ENCODE results near the gene LRCOL1. TPM values are rescaled to one million over a fixed set of nuclear protein-coding genes. Genes with fewer than 3 reads are reported as not detected.

Gene LRCOL1
- total RNA-seq, 1 donor from 2014 or later: not detected

DNA sequence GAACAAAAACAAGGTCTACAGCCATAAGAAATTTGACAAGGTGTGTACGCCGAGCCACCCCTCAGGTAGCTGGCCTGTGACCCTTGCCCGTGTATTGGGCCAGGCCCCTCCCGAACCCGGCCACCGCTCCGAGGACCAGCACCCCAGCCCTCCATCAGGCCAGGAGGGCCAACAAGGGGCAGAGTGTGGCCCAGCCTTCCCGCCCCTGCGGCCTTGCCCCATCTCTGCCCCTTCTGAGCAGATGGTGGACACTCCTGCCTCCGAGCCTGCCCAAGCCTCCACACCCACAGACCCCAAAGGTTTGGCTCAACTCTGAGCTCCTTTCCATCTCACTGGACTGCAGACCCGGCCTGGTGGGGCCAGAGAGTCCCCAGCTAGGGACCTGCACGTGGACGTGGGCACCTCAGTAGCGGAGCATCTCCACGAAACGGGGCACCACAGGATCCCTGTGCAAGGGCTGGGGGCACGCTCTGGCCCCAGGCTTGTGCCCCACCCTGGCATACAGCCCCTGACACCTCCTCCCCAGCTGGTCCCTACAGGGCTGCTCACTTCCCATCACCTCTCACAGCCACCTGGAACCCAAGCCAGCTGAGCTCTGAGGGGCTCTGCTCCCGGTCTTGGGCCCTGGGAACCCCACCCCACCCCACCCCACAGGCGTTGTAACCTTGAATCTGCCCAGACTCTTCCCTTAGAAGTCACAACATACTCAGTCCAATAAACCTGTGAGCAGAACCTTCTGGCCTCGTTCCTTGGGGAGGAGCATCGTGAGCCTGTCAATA, 11.5 kb upstream of the LRCOL1 start:
- DNase-seq (ENCODE audit: missing footprints) (no peak), ATAC-seq (no peak)
- intact Hi-C loops (cut with DNase I): no loop called here

DNA sequence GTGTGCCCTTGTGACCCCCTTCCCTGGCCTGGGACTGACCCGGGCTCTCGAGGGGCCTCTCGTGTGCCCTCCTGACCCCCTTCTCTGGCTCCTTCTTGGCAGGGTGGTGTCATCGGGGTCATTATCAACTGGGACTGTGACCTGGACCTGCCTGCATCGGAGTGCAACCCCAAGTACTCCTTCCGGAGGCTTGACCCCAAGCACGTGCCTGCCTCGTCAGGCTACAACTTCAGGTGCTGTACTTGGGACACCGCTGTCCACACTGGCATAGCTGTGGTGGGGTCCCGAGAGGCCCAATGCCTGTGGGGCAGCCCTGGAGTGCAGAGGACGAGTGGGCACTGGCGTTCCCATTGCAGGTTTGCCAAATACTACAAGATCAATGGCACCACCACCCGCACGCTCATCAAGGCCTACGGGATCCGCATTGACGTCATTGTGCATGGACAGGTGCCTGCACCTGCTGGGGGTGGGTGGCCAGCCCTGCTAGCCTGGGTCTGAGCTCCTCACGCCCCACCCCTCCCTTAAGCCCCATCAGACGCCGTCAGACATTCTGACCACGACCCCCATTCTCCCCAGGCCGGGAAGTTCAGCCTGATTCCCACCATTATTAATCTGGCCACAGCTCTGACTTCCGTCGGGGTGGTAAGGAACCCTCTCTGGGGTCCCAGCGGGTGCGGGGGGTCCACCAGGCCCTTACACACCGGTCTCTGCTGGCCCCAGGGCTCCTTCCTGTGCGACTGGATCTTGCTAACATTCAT, 10.7 kb upstream of the LRCOL1 start:
- intact Hi-C loops (cut with DNase I): no loop called here
- DNase-seq (ENCODE audit: missing footprints) (no peak), ATAC-seq (no peak)

DNA sequence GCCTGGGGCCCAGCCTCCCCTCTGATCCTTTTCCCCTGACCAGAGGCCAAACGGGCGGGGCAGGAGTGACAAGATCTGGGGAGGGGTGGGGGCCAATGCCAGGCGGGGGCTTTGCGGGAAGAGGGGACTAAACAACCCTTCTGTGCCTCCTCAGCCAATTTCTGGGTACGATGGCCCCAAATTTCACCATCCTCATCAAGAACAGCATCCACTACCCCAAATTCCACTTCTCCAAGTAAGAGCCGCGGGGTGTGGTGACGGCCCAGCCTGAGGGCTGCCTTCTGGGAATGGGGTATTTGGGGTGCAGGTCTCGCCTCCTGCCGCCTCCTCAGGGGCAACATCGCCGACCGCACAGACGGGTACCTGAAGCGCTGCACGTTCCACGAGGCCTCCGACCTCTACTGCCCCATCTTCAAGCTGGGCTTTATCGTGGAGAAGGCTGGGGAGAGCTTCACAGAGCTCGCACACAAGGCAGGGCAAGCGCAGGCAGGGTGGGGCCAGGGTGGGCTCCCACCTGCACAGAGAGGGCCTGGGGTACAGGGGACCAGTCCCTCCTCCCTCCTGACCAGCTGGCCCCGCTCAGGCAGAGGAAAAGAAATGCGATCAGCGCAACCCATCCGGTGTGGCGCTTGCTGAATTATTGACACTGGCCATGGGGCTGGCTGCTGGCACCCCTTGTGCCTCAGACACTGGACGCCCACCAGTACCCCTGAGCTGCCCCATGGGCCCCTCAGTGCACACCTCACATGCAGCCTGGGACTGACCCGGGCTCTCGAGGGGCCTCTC, 9.9 kb upstream of the LRCOL1 start:
- DNase-seq (ENCODE audit: missing footprints) (no peak), ATAC-seq (no peak)
- intact Hi-C loops (cut with DNase I): no loop called here

DNA sequence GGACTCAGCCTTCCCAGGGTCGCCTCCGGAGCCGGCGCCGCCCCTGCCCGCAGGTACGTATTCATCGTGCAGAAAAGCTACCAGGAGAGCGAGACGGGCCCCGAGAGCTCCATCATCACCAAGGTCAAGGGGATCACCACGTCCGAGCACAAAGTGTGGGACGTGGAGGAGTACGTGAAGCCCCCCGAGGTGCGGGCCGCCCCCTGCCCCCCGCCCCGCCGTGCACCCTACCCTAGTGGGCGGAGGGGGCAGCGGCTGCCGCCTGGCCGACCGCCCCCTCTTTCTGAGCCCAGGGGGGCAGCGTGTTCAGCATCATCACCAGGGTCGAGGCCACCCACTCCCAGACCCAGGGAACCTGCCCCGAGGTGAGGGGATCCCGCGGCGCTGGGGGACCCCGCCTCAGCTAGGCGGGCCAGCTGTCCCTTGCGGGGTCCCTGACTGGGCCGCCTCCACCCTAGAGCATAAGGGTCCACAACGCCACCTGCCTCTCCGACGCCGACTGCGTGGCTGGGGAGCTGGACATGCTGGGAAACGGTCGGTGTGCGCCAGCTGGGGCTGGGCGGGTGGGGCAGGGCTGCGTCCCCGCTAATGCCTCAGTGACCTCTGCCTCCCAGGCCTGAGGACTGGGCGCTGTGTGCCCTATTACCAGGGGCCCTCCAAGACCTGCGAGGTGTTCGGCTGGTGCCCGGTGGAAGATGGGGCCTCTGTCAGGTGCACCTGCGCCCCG, 9.2 kb upstream of the LRCOL1 start:
- intact Hi-C loops (cut with DNase I): loop anchor here (10.0 kb wide), 1 partner anchor 465 kb away; no protein-coding TSS in a partner anchor
- DNase-seq (ENCODE audit: missing footprints) (no peak), ATAC-seq (no peak)

DNA sequence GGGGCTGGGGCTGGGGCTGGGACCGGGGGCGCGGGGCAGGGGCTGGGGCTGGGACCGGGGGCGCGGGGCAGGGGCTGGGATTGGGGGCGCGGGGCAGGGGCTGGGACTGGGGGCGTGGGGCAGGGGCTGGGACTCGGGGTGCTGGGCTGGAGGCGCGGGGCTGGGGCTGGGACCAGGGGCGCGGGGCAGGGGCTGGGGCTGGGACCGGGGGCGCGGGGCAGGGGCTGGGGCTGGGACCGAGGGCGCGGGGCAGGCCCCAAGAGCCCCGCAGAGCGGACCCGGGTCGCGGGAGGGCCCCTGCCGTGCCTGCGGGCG, 8.6 kb upstream of the LRCOL1 start:
- intact Hi-C loops (cut with DNase I): loop anchor here (10.0 kb wide), 1 partner anchor 464 kb away; no protein-coding TSS in a partner anchor
- ATAC-seq (no peak), DNase-seq (ENCODE audit: missing footprints) (no peak)

DNA sequence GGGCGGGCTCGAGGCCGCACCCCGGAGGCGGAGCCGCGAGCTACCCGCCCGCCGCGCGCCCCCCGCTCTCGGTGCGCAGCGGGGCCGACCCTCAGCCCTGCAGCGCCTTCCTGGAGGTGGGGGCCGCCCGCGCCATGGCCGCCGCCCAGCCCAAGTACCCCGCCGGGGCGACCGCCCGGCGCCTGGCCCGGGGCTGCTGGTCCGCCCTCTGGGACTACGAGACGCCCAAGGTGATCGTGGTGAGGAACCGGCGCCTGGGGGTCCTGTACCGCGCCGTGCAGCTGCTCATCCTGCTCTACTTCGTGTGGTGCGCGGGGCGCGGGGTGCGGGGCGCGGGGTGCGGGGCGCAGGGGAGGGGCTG, 8.3 kb upstream of the LRCOL1 start, which contains the start of gene P2RX2:
TSS of gene P2RX2 (plus strand) at position 94 of the 361 bp plus-strand sequence. CDS start at position 135, 41 bp downstream.
- DNase-seq (ENCODE audit: missing footprints) (no peak), ATAC-seq (no peak)
- intact Hi-C loops (cut with DNase I): loop anchor here (10.0 kb wide), 1 partner anchor 464 kb away; no protein-coding TSS in a partner anchor

DNA sequence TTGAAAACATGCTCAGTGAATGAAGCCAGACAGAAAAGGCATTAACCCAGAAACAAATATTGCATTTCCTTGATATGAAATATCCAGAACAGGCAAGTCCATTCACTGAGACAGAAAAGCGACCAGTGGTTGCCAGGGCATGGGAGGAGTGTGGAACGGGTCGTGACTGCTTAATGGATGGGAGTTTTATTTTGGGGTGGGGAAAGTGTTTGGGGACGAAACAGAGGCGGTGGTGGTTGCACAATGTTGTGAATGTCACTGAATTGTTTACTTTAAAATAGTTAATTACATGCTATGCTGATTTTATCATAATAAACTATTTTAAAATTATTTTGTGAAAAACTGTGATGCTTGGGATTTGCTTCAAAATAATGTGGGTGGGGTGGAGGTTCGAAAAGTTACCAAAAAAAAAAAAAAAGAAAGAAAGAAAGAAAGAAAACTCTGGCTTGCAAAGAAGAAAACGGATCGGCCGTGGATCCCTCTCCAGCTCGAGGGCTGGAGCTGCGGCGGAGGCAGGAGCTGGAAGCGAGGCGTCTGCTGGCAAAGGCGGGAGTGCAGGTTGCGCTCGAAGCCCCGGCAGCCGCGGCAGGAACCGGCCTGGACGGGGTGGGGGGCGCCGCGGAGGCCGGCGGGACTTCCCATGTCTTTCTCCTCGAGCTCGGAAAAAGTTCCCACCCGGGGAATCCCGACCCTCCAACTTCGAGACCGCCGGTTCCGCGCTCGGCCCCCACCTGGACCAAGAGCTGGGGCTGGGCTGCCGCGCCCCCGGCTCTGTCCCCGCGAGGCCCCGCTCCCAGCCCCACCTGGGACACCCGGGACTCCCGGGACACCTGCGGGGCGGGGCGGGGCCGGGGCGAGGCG, 7.7 kb upstream of the LRCOL1 start:
- intact Hi-C loops (cut with DNase I): loop anchor here (10.0 kb wide), 1 partner anchor 463 kb away; no protein-coding TSS in a partner anchor
- DNase-seq (ENCODE audit: missing footprints): no peak
- ATAC-seq: no peak

DNA sequence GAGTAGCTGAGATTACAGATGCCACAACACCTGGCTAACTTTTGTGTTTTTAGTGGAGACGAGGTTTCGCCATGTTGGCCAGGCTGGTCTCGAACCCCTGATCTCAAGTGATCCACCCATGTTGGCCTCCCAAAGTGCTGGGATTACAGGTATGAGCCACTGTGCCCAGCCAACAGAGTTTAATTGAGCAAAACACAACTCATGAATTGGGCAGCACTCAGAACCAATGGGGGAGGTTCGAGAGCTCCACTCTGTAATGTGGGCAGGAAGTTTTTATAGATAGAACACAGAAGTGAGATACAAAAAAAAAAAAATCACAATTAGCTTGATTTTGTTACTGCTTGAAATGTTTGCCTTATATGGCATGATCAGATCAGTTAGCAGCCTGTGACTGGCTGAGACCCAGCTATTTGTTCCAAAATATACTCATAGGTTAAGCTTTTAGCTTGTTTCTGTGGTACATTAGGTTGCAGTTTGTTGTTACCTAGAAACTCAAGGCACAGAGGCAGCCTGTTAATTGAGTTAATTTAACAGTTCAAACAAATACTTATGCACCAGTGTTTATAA, 6.8 kb upstream of the LRCOL1 start:
- DNase-seq (ENCODE audit: missing footprints): no peak
- intact Hi-C loops (cut with DNase I): loop anchor here (10.0 kb wide), 1 partner anchor 462 kb away; no protein-coding TSS in a partner anchor

DNA sequence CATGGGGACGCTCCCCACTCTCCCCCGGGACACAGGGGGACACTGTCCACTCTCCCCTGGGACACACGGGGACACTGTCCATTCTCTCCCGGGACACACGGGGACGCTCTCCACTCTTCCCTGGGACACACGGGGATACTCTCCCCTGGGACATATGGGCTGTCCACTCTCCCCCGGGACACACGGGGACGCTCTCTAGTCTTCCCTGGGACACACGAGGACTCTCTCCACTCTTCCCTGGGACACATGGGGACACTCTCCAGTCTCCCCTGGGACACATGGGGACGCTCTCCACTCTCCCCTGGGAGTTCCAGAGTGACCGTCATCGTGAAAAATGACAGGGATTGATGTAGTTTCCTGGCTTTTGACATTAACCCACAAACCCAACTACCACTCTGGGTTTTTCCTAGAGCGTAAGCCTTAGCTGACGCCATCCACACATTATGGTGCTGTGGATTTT, 5.2 kb upstream of the LRCOL1 start:
- intact Hi-C loops (cut with DNase I): loop anchor here (1.0 to 10.0 kb wide), 2 partner anchors 200 to 461 kb away; no protein-coding TSS in a partner anchor
- no peak for DNase-seq (ENCODE audit: missing footprints)
- ATAC-seq: no peak

More for the DNA sequence above, 6.8 kb upstream of the LRCOL1 start:
- no peak for ATAC-seq

DNA sequence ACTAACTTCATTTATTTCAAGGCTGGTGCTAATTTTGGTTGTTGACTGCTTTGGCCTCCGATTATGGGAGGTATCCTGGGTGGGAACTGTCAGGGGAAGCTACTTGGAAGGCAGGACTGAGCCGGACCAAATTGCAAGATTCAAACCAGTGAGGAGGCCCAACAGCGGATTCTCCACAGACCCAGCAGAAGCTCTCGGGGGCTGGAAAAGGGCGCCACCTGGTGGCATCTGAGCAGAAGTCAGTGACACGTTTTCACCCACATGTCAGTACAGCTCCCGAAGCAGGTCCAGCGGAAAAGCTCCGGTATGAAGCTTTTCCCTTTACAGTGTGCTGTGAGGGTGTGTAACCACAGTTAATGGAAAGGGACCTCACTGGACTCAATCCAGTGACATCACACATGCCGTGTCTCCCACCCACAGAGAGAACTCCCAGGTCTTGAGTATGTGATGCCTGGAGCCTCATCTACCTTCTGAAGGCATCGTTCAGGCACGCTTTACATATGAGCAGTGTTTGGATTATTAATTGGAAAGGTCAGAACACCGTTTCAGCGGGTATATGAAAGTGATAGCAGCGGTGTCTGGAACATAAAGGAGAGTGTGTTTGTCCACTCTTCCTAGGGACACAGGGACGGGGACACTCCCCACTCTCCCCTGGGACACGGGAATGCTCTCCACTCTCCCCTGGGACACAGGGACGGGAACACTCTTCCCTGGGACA, 4.6 kb upstream of the LRCOL1 start:
- DNase-seq (ENCODE audit: missing footprints): peak; percentile 81
- intact Hi-C loops (cut with DNase I): loop anchor here (1.0 to 10.0 kb wide), 2 partner anchors 200 to 460 kb away; no protein-coding TSS in a partner anchor
- peak; percentile 84 for ATAC-seq

DNA sequence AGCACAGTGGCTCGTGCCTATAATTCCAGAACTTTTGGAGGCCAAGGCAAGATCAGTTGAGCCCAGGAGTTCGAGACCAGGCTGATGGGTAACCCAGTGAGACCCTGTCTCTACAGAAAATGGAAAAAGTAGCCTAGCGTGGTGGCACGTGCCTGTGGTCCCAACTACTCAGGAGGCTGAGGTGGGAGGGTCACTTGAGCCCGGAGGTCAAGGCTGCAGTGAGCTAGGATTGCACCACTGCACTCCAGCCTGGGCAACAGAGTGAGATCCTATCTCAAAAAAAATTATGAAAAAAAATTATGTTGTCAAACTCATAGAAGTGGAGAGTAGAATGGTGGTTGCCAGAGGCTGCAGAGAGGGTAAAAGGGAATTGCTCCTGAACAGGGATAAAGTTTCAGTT, 3.6 kb upstream of the LRCOL1 start:
- intact Hi-C loops (cut with DNase I): loop anchor here (10.0 kb wide), 1 partner anchor 459 kb away; no protein-coding TSS in a partner anchor
- ATAC-seq: no peak

DNA sequence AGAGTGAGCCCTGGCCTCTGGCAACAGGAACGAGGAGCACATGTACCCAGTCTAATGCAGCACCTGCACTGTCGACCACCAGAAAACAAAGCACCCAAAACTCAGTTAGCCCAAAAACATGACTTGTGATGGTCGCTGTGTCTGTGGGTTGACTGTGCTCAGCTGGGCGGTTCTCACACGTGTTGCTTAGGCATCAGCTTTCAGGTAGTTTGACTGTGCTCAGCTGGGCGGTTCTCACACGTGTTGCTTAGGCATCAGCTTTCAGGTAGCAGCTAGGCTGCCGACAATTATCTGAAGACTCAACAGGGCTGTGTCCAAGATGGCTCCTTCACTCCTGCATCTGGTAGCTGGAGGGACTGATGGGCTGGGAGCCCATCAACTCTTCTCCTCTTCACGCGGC, 1.2 kb upstream of the LRCOL1 start:
- DNase-seq (ENCODE audit: missing footprints) (no peak), ATAC-seq (no peak)
- intact Hi-C loops (cut with DNase I): loop anchor here (10.0 kb wide), 1 partner anchor 457 kb away; no protein-coding TSS in a partner anchor

More for the DNA sequence above, 3.6 kb upstream of the LRCOL1 start:
- DNase-seq (ENCODE audit: missing footprints): no peak

DNA sequence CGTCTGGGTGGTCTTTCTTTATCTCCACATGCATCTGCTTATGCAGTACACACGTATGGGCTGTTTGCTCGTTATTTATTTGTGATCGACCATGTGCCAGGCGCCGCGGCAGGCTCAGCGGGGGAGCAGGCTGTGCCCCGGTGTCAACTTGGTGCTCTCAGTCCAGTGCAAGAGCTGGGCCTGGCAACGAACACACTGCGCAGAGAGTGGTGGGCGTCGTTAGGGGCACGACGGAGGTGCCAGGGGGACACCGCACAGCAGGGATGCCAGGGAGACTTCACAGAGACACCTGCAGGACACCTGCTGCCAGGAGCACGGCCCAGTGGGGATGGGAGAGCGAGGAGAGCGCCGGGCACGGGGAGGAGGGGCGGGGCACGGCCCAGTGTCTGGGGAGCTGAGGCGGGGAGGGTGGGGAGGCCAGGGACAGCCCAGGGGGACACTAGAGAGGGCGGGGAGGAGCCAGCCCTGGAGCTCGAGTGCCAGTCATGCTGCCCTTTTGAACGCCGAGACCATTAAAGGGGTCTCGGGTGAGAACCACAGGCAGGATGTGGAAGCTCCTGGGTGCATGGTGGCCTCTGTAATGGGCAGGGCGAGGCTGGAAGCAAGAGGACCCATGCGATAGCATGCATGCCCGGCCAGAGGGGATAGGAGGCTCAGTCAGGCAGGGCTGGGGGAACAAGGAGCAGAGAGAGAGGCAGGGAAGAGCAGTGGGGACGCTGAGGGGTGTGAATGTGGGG, 652 bp upstream of the LRCOL1 start:
- no peak for DNase-seq (ENCODE audit: missing footprints)
- intact Hi-C loops (cut with DNase I): loop anchor here (10.0 kb wide), 1 partner anchor 456 kb away; no protein-coding TSS in a partner anchor
- no peak for ATAC-seq

DNA sequence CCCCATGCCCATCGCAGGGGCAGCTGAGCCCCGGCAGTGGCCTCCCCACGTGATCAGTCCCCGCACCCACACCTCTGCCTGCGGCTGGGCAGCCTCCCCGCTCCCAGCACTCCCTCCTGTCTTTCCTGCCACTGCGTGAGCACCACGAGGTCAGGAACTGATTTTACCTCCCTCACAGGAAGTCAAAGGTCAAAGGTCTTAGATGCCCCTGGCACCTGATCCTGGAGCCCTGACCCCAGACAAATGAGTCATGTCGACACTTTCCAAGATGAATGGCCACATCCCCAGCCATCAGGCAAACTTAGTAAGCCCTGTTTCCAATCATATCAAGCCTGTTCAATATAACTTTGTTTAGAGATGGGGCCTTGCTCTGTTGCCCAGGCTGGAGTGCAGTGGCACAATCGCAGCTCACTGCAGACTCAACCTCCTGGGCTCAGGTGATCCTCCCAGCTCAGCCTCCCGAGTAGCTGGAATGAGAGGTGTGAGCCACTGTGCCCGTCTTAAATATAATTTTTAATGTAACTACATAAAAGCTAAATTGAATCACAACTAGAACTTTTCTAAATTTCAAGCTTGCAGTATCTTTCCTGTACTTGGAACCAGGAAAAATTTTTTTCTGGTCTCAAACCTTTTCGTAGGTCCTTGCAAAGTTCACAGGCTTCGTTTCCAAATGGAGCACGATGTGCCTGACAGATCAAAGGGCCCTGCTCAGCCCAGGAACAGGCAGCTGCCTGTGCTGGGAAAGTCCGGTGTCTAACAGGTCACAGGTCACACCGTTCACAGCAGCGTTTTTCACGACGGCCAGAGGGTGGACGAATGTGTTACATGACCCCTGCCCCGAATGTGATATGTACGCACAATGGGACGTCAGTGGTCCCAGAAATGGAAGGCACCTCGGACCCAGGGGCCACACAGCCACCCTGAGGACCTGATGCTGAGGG, 1.9 kb downstream of the LRCOL1 start:
- DNase-seq (ENCODE audit: missing footprints): no peak
- no peak for ATAC-seq
- intact Hi-C loops (cut with DNase I): no loop called here

DNA sequence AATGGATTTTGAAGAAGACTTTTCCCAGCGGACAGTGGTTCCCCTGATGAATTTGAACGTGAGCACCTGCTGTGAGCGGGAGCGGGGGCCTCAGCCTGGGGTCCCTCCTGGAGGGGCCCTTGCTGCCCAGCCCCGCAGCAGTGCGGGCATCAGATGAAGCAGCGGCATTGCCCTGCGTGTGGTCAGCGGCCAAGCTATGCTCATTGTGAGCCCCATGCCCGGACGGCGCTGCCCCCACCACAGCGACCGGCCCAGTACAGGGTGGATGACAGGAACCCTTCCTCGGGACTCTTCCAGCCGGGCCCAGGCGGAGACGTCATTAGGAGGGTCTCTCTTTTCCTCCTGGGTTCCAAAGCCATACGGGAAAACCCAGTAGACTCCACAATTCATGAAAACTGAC, 3.5 kb downstream of the LRCOL1 start:
- intact Hi-C loops (cut with DNase I): no loop called here

More for the DNA sequence above, 3.5 kb downstream of the LRCOL1 start:
- DNase-seq (ENCODE audit: missing footprints): no peak
- no peak for ATAC-seq
